Mesendoderm (in vitro differentiated cells): ENCODE measurements around the gene GOLPH3L.
A peak's percentile ranks its signal among the peaks of the same experiment; 100 is the strongest.
"Not testable (repeated sequence)": the region's sequence is repeated elsewhere in the genome, so short reads cannot be mapped to it uniquely, and the experiment has no call there.

Source experiments
- DNase-seq: peaks from one replicate; pipeline ENCODE4 v3.0.0; 2013
- H2AK5ac ChIP-seq: 2 replicates; pipeline ENCODE4 v1.6.1; 2013; ENCODE audit warnings: low read length, inconsistent platforms
- H2BK120ac ChIP-seq: 2 replicates; pipeline ENCODE4 v1.6.1; 2013; ENCODE audit warnings: low read depth, mild to moderate bottlenecking, low read length, moderate library complexity, mixed read lengths
- H2BK15ac ChIP-seq: replicated peaks from 2 replicates; pipeline ENCODE4 v1.6.1; 2013; ENCODE audit warnings: low read depth, mild to moderate bottlenecking, moderate library complexity
- H2BK5ac ChIP-seq: 2 replicates; pipeline ENCODE4 v1.6.1; 2013; ENCODE audit warnings: low read length, inconsistent platforms
- H3K18ac ChIP-seq: 2 replicates; pipeline ENCODE4 v1.6.1; 2013; ENCODE audit warnings: mild to moderate bottlenecking, low read length, mixed read lengths
- H3K23ac ChIP-seq: one replicate; pipeline ENCODE4 v1.6.1; 2013; ENCODE audit warnings: low read length
- H3K27ac ChIP-seq: 2 replicates; pipeline ENCODE4 v1.5.1; 2013; ENCODE audit warnings: low read depth, mild to moderate bottlenecking, inconsistent platforms, low read length, moderate library complexity
- H3K27me3 ChIP-seq: 2 replicates; pipeline ENCODE4 v1.6.1; 2013; ENCODE audit warnings: low read length, control low read depth, mild to moderate bottlenecking, inconsistent platforms; ENCODE audit not compliant: insufficient read depth, poor library complexity
- H3K36me3 ChIP-seq: 2 replicates; pipeline ENCODE4 v1.6.1; 2013; ENCODE audit warnings: low read length, inconsistent platforms; ENCODE audit not compliant: control insufficient read depth, insufficient read depth
- H3K4ac ChIP-seq: one replicate; pipeline ENCODE4 v1.6.1; 2013; ENCODE audit warnings: low read depth, mild to moderate bottlenecking, low read length, moderate library complexity
- H3K4me1 ChIP-seq: 2 replicates; pipeline ENCODE4 v1.6.1; 2013; ENCODE audit warnings: low read depth, low read length, inconsistent platforms; ENCODE audit not compliant: control insufficient read depth
- H3K4me2 ChIP-seq: 2 replicates; pipeline ENCODE4 v1.6.1; 2013; ENCODE audit warnings: low read length
- H3K4me3 ChIP-seq: 2 replicates; pipeline ENCODE4 v1.5.1; 2013; ENCODE audit warnings: mild to moderate bottlenecking, low read length
- H3K56ac ChIP-seq: one replicate; pipeline ENCODE4 v1.6.1; 2013; ENCODE audit warnings: low read length
- H3K79me1 ChIP-seq: 2 replicates; pipeline ENCODE4 v1.6.1; 2013; ENCODE audit warnings: low read length, inconsistent platforms
- H3K79me2 ChIP-seq: 2 replicates; pipeline ENCODE4 v1.6.1; 2013; ENCODE audit warnings: mild to moderate bottlenecking, low read length; ENCODE audit not compliant: control insufficient read depth, insufficient read depth
- H3K9ac ChIP-seq: 2 replicates; pipeline ENCODE4 v1.6.1; 2013; ENCODE audit warnings: low read length, inconsistent platforms
- H4K5ac ChIP-seq: one replicate; pipeline ENCODE4 v1.6.1; 2013; ENCODE audit warnings: low read length
- H4K8ac ChIP-seq: one replicate; pipeline ENCODE4 v1.6.1; 2013; ENCODE audit warnings: low read depth, mild to moderate bottlenecking, control low read depth, low read length, moderate library complexity
- WGBS: extraction: QIAGEN DNeasy Blood & Tissue Kit; methylation state at CpG from one replicate; pipeline ENCODE4 v1.1.7; 2013; ENCODE audit warnings: low lambda C conversion rate, missing lambda C conversion rate; ENCODE audit not compliant: insufficient coverage; ENCODE audit errors: extremely low coverage; 5-methylcytosine and 5-hydroxymethylcytosine counted together

The GOLPH3L gene

DNA sequence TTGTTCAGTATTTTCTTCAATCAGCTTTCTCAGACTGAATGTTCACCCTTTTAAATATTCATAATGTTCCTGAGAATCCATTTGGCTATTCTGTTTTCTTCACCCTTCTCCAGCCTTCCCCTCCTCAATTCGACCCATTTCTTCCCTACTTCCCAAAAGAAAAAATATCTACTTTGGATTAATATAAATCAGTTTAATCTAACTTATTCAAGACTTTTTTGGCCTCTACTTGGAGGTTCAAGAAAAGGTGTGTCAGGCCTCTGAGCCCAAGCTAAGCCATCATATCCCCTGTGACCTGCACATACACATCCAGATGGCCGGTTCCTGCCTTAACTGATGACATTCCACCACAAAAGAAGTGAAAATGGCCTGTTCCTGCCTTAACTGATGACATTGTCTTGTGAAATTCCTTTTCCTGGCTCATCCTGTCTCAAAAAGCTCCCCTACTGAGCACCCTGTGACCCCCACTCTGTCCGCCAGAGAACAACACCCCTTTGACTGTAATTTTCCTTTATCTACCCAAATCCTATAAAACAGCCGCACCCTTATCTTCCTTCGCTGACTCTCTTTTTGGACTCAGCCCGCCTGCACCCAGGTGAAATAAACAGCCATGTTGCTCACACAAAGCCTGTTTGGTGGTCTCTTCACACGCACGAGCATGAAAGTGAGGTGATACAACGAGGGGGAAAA is 55.7 kb downstream of the GOLPH3L start:
- not testable (repeated sequence) for H3K4me1 ChIP-seq, H3K27me3 ChIP-seq, H3K4me3 ChIP-seq, H3K79me2 ChIP-seq, H3K36me3 ChIP-seq, H3K4me2 ChIP-seq, H2BK15ac ChIP-seq, H4K5ac ChIP-seq, H3K79me1 ChIP-seq, H3K23ac ChIP-seq
- DNase-seq = peak; percentile 92
- peak overlapping the region; percentile 95 for H2AK5ac ChIP-seq
- peak overlapping the region; percentile 67 for H4K8ac ChIP-seq
- peak overlapping the region; percentile 99 for H2BK5ac ChIP-seq
- no CpG with 5 or more reads among the region's 9 CpGs for WGBS
- peak overlapping the region; percentile 22 for H3K9ac ChIP-seq
- H3K27ac ChIP-seq = peak overlapping the region; percentile 99
- H3K56ac ChIP-seq = peak overlapping the region; percentile 89
- peak overlapping the region; percentile 100 for H3K4ac ChIP-seq
- peak overlapping the region; percentile 99 for H2BK120ac ChIP-seq
- H3K18ac ChIP-seq = peak overlapping the region; percentile 99

DNA sequence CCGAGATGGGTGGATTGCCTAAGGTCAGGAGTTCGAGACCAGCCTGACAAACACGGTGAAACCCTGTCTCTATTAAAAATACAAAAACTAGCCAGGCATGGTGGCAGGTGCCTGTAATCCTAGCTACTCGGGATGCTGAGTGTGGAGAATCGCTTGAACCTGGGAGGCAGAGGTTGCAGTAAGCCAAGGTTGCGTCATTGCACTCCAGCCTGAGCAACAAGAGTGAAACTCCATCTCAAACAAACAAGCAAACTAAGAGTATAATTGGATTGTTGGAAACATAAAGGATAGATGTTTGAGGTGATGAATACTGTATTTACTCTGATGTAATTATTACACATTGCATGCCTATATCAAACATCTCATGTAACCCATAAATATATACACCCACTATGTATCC is 58.5 kb downstream of the GOLPH3L start:
- H3K36me3 ChIP-seq = not testable (repeated sequence)

DNA sequence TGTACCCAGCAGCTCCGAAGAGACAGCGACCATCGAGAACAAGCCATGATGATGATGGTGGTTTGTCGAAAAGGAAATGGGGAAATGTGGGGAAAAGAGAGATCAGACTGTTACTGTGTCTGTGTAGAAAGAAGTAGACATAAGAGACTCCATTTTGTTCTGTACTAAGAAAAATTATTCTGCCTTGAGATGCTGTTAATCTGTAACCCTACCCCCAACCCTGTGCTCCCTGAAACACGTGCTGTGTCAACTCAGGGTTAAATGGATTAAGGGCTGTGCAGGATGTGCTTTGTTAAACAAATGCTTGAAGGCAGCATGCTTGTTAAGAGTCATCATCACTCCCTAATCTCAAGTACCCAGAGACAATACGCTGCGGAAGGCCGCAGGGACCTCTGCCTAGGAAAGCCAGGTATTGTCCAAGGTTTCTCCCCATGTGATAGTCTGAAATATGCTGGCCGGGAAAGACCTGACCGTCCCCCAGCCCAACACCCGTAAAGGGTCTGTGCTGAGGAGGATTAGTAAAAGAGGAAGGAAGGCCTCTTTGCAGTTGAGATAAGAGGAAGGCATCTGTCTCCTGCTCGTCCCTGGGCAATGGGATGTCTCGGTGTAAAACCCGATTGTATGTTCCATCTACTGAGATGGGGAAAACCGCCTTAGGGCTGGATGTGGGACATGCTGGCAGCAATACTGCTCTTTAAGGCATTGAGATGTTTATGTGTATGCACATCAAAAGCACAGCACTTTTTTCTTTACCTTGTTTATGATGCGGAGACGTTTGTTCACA is 61.9 kb downstream of the GOLPH3L start:
- H3K18ac ChIP-seq = peak overlapping the region; percentile 100
- peak overlapping the region; percentile 96 for H2BK5ac ChIP-seq
- H2AK5ac ChIP-seq, H3K4me3 ChIP-seq, H3K27me3 ChIP-seq, H4K8ac ChIP-seq, H3K4me2 ChIP-seq, H3K4me1 ChIP-seq, H3K36me3 ChIP-seq, H3K79me2 ChIP-seq, H3K79me1 ChIP-seq, H3K23ac ChIP-seq, H2BK15ac ChIP-seq, H4K5ac ChIP-seq: not testable (repeated sequence)
- H3K56ac ChIP-seq = peak overlapping the region; percentile 79
- no CpG with 5 or more reads among the region's 17 CpGs for whole genome bisulfite sequencing
- H2BK120ac ChIP-seq = peak overlapping the region; percentile 100
- peak overlapping the region; percentile 91 for H3K27ac ChIP-seq
- peak overlapping the region; percentile 98 for H3K4ac ChIP-seq
- peak overlapping the region; percentile 37 for H3K9ac ChIP-seq
- peak; percentile 91 for DNase-seq

More for the DNA sequence above, 58.5 kb downstream of the GOLPH3L start:
- peak overlapping the region; percentile 45 for H2BK120ac ChIP-seq
- not testable (repeated sequence) for H3K4me2 ChIP-seq, DNase-seq, H3K9ac ChIP-seq, H3K27ac ChIP-seq, H2BK15ac ChIP-seq, H3K23ac ChIP-seq, H3K27me3 ChIP-seq, H3K18ac ChIP-seq, H3K4me3 ChIP-seq, H2AK5ac ChIP-seq, H3K79me2 ChIP-seq, H2BK5ac ChIP-seq, H4K5ac ChIP-seq, H3K4me1 ChIP-seq, H3K56ac ChIP-seq, H3K79me1 ChIP-seq
- H3K4ac ChIP-seq = peak overlapping the region; percentile 31
- peak overlapping the region; percentile 76 for H4K8ac ChIP-seq
- WGBS = no CpG with 5 or more reads among the region's 6 CpGs

DNA sequence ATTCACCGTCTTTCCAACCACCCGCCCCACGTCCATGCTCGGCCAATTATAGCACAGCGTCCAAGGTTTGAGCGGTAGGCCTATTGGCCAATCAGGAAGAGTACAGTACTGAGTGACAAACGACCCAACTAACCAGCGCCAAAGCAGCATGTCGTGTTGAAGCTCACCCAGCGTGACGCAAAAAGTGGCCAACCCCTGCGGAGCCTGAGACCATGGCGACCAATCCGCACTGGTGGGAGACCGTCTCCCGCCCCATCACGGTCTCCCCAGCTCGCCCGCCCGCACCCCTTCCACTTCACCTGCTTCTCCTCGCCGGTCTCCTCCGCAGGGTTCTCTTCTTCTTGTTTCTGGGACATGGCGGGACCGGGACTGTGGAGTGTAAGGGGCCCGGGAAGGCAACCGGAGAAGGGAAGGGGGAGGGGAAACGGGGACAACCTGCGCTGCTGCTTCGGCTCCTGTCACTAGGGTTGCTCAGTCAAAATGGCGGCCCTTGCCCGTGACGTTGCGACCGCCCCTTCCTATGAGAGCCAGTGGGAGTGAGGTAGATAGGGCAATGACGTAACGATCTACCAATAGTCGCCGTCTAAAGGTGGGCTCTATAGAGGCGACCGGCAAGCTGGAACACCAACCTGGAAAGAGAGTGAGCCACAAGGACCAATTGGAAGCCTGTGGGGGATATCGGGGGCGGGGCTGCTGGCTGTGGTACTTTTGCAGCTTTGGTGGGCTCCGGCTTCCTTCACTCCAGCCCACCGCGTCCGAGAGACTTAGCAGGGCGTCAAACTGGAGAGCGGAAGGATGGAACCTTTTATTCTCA is 67.6 kb downstream of the GOLPH3L start, which contains the start of gene ENSA:
TSS of gene ENSA (minus strand) at position 498 of the 814 bp plus-strand sequence. CDS start at position 356, 142 bp downstream.
- Histone ChIP-seq H3K27ac (peak within 1 kb of the TSS; percentile 93), H3K23ac (peak within 1 kb of the TSS; percentile 29), H3K27me3 (no peaks in the 10 kb centered on the region), H3K18ac (peak within 1 kb of the TSS; percentile 90), H3K4me3 (peak within 1 kb of the TSS; percentile 88), H4K8ac (no peak within 1 kb of the TSS), H3K4me1 (peaks cover 1% of the 10 kb centered on the region), H3K4me2 (peak within 1 kb of the TSS; percentile 95), H2BK15ac (no peak within 1 kb of the TSS), H4K5ac (no peak within 1 kb of the TSS), H2BK5ac (peak within 1 kb of the TSS; percentile 64), H3K79me2 (peaks cover 29% of the 10 kb centered on the region), H2AK5ac (no peak within 1 kb of the TSS), H3K36me3 (peaks cover 6% of the 10 kb centered on the region), H3K9ac (peak within 1 kb of the TSS; percentile 90), H2BK120ac (no peak within 1 kb of the TSS), H3K4ac (peak within 1 kb of the TSS; percentile 92), H3K79me1 (peaks cover 11% of the 10 kb centered on the region), H3K56ac (peak within 1 kb of the TSS; percentile 94)
- peak; percentile 100 for DNase-seq
- WGBS = no CpG with 5 or more reads among the region's 49 CpGs

DNA sequence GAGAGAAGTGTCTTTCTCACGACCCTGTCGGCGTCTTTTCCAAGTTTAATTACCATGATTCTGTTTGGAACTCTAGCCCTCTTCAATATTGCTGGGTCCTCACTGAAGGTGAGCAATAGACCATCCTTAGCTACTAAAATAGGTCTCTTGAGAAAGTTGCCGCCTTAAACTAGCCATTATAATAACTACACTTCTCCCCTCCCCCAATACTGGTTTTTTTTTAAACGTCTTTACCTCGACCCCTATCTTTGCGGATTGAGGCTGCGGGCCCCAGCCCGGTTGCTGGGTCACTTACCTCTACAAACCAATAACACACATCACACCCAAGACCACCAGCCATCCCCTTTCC is 68.2 kb downstream of the GOLPH3L start:
- DNase-seq = no peak
- peak overlapping the region; percentile 19 for H3K27ac ChIP-seq
- no CpG with 5 or more reads among the region's 9 CpGs for WGBS

More for the DNA sequence above, 68.2 kb downstream of the GOLPH3L start:
- Histone ChIP-seq H3K4me2 (peak overlapping the region; percentile 95), H2AK5ac (no peak overlapping the region), H3K56ac (peak overlapping the region; percentile 88), H2BK5ac (peak overlapping the region; percentile 57), H3K18ac (no peak overlapping the region), H3K36me3 (peaks cover 8% of the 10 kb centered on the region), H3K23ac (no peak overlapping the region), H3K4ac (peak overlapping the region; percentile 10), H2BK15ac (no peak overlapping the region), H3K4me3 (peak overlapping the region; percentile 84), H3K9ac (peak overlapping the region; percentile 90), H4K5ac (no peak overlapping the region), H3K79me2 (peaks cover 29% of the 10 kb centered on the region), H3K27me3 (no peaks in the 10 kb centered on the region), H3K79me1 (peaks cover 11% of the 10 kb centered on the region), H3K4me1 (peaks cover 1% of the 10 kb centered on the region), H4K8ac (no peak overlapping the region), H2BK120ac (no peak overlapping the region)
